ENCODE data around the gene CSRP2. TPM values are rescaled to one million over a fixed set of nuclear protein-coding genes. Genes with fewer than 3 reads are reported as not detected.
A peak's percentile ranks its signal among the peaks of the same experiment; 100 is the strongest.

The CSRP2 gene
- total and polyA plus RNA-seq, 2 of the 13 experiments (the other 11 are each of a cell fraction or from before 2014, with no cell fraction given) = 7.2 to 8.0 TPM

DNA sequence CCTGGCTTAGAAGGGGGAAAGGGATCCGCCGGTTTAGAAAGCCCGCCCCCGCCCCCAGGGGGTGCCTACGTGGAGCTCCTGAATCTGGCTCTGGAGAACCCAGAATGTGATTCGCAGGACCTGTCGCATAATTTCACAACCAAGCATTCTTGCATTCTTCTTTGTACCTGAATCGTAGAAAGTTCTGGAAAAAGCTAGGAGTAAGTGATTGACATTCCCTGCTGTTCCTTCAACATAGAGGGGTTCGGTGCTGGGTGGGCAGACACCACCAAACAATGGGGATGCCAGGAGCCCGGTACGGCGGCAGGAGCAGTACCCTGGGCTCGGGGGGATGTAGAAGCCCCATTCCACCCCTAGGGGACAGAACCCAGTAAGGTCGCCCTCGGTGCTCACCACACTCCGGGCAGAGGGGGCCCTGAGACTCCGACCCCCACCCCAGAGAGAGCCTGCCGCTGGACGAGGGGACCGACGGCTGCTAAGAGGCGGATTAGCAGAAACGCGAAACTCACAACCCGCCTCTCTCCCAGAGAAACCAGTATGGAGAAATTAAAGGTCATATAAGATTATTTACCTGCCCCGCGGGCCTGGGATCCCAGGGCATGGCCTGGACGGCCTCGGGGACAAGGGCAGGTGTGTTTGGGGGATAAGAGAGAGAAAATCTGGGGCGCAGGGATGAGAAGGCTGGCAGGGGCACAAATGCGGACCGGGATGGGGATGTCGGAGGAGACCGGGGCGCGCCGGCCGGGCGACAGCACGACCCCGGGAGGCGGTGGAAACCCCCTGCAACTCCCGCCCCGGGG, 520 bp downstream of the CSRP2 start (continued):
- TF ChIP-seq HNRNPL (IDR thresholded peaks at IDR 0.05; ENCODE audit: low read depth, low read length) (0 out of 2 replicates have a peak, but pooled peaks have one; percentile 12), YEATS4 (CRISPR knock-in tag; IDR thresholded peaks at IDR 0.05; ENCODE audit: borderline replicate concordance) (peak; percentile 69), ZNF543 (CRISPR knock-in tag; IDR thresholded peaks at IDR 0.05) (no peak), ZFY (CRISPR knock-in tag; IDR thresholded peaks at IDR 0.05) (peak; percentile 35; the same call in 1 of the 2 replicates), AGO2 (optimal IDR thresholded peaks at IDR 0.05; ENCODE audit: low read depth, low read length) (peak; percentile 60), HDAC2 (CRISPR knock-in tag; IDR thresholded peaks at IDR 0.05) (0 out of 2 replicates have a peak, but pooled peaks have one; percentile 10), RARA (CRISPR knock-in tag; IDR thresholded peaks at IDR 0.05) (no peak), MED13 (CRISPR knock-in tag; IDR thresholded peaks at IDR 0.05) (peak; percentile 39; the same call in 1 of the 2 replicates), ZNF576 (CRISPR knock-in tag; IDR thresholded peaks at IDR 0.05) (no peak), ZSCAN20 (CRISPR knock-in tag; IDR thresholded peaks at IDR 0.05; ENCODE audit: borderline replicate concordance) (0 out of 2 replicates have a peak, but pooled peaks have one; percentile 72), HNRNPK (IDR thresholded peaks at IDR 0.05; ENCODE audit: low read depth, low read length, poor library complexity, severe bottlenecking) (peak; percentile 40), MTF2 (CRISPR knock-in tag; IDR thresholded peaks at IDR 0.05; ENCODE audit: borderline replicate concordance) (no peak), ZFAT (CRISPR knock-in tag; conservative IDR thresholded peaks at IDR 0.05) (0 out of 2 replicates have a peak, but pooled peaks have one; percentile 29), ZNF777 (CRISPR knock-in tag; IDR thresholded peaks at IDR 0.05) (peak; percentile 80), HES4 (CRISPR knock-in tag; IDR thresholded peaks at IDR 0.05; ENCODE audit: borderline replicate concordance) (no peak), ZNF343 (CRISPR knock-in tag; IDR thresholded peaks at IDR 0.05) (no peak), ZNF605 (CRISPR knock-in tag; IDR thresholded peaks at IDR 0.05) (peak; percentile 64; the same call in 1 of the 2 replicates), MIXL1 (CRISPR knock-in tag; IDR thresholded peaks at IDR 0.05) (no peak)
- TF ChIP-seq, protein P1, sequence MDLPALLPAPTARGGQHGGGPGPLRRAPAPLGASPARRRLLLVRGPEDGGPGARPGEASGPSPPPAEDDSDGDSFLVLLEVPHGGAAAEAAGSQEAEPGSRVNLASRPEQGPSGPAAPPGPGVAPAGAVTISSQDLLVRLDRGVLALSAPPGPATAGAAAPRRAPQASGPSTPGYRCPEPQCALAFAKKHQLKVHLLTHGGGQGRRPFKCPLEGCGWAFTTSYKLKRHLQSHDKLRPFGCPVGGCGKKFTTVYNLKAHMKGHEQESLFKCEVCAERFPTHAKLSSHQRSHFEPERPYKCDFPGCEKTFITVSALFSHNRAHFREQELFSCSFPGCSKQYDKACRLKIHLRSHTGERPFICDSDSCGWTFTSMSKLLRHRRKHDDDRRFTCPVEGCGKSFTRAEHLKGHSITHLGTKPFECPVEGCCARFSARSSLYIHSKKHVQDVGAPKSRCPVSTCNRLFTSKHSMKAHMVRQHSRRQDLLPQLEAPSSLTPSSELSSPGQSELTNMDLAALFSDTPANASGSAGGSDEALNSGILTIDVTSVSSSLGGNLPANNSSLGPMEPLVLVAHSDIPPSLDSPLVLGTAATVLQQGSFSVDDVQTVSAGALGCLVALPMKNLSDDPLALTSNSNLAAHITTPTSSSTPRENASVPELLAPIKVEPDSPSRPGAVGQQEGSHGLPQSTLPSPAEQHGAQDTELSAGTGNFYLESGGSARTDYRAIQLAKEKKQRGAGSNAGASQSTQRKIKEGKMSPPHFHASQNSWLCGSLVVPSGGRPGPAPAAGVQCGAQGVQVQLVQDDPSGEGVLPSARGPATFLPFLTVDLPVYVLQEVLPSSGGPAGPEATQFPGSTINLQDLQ (CRISPR knock-in tag; IDR thresholded peaks at IDR 0.05) = no peak
- TF ChIP-seq, protein P2, sequence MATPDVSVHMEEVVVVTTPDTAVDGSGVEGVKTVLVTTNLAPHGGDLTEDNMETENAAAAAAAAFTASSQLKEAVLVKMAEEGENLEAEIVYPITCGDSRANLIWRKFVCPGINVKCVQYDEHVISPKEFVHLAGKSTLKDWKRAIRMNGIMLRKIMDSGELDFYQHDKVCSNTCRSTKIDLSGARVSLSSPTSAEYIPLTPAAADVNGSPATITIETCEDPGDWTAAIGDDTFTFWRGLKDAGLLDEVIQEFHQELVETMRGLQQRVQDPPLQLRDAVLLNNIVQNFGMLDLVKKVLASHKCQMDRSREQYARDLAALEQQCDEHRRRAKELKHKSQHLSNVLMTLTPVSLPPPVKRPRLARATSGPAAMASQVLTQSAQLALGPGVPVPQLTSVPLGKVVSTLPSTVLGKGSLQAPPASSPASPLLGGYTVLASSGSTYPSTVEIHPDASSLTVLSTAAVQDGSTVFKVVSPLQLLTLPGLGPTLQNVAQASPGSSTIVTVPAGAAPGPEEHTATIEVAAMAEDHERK (CRISPR knock-in tag; IDR thresholded peaks at IDR 0.05; ENCODE audit: low read depth) = no peak
- TF ChIP-seq, protein P3, sequence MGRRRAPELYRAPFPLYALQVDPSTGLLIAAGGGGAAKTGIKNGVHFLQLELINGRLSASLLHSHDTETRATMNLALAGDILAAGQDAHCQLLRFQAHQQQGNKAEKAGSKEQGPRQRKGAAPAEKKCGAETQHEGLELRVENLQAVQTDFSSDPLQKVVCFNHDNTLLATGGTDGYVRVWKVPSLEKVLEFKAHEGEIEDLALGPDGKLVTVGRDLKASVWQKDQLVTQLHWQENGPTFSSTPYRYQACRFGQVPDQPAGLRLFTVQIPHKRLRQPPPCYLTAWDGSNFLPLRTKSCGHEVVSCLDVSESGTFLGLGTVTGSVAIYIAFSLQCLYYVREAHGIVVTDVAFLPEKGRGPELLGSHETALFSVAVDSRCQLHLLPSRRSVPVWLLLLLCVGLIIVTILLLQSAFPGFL (CRISPR knock-in tag; IDR thresholded peaks at IDR 0.05) = no peak
- TF ChIP-seq, protein P4, sequence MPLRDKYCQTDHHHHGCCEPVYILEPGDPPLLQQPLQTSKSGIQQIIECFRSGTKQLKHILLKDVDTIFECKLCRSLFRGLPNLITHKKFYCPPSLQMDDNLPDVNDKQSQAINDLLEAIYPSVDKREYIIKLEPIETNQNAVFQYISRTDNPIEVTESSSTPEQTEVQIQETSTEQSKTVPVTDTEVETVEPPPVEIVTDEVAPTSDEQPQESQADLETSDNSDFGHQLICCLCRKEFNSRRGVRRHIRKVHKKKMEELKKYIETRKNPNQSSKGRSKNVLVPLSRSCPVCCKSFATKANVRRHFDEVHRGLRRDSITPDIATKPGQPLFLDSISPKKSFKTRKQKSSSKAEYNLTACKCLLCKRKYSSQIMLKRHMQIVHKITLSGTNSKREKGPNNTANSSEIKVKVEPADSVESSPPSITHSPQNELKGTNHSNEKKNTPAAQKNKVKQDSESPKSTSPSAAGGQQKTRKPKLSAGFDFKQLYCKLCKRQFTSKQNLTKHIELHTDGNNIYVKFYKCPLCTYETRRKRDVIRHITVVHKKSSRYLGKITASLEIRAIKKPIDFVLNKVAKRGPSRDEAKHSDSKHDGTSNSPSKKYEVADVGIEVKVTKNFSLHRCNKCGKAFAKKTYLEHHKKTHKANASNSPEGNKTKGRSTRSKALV (CRISPR knock-in tag; IDR thresholded peaks at IDR 0.05) = 0 out of 2 replicates have a peak, but pooled peaks have one; percentile 53

Data from HepG2 (cell line).